C4-2B (cell line): ENCODE data around the gene ERCC6L2.

Experiments
- H3K27ac ChIP-seq: fragments of 450-650 bp; 2 replicates; pipeline ENCODE4 v1.5.1; 2017
- CTCF ChIP-seq: fragments of 450-650 bp; conservative IDR thresholded peaks from 2 replicates; pipeline ENCODE4 v1.5.1; 2017; ENCODE audit warnings: mild to moderate bottlenecking
- ZFX ChIP-seq: fragments of 450-650 bp; IDR thresholded peaks from 2 replicates; pipeline ENCODE4 v1.6.1; 2017

Gene ERCC6L2

GRCh38 chr9:95852059-95853032, 23.1 kb upstream of the ERCC6L2 start:
- H3K27ac ChIP-seq = no peak overlapping the region
- no peak for TF ChIP-seq ZFX
- no peak for TF ChIP-seq CTCF

GRCh38 chr9:95854386-95855020, 21.0 kb upstream of the ERCC6L2 start:
- TF ChIP-seq ZFX (no peak), CTCF (no peak)
- no peak overlapping the region for H3K27ac ChIP-seq

- H3K27ac ChIP-seq = no peak overlapping the region
- TF ChIP-seq ZFX = no peak
- TF ChIP-seq CTCF = no peak
Measured at GRCh38 chr9:95855961-95856360, 19.5 kb upstream of the ERCC6L2 start.

GRCh38 chr9:95857124-95857523, 18.4 kb upstream of the ERCC6L2 start:
- TF ChIP-seq CTCF (no peak), ZFX (no peak)
- no peak overlapping the region for H3K27ac ChIP-seq

GRCh38 chr9:95857896-95858295, 17.6 kb upstream of the ERCC6L2 start:
- no peak overlapping the region for H3K27ac ChIP-seq
- TF ChIP-seq ZFX = no peak
- no peak for TF ChIP-seq CTCF

GRCh38 chr9:95862343-95862742, 13.1 kb upstream of the ERCC6L2 start:
- H3K27ac ChIP-seq = no peak overlapping the region
- TF ChIP-seq CTCF = no peak
- no peak for TF ChIP-seq ZFX

- no peak overlapping the region for H3K27ac ChIP-seq
- no peak for TF ChIP-seq ZFX
- no peak for TF ChIP-seq CTCF
Measured at GRCh38 chr9:95864852-95865580, 10.5 kb upstream of the ERCC6L2 start.
